HL-60 (cell line): ENCODE data around the gene ANKFY1.

Experiments
- DNase-seq, 2 experiments: peaks; one replicate each; pipeline ENCODE4 v3.0.0-alpha.2; 2010 to 2020; ENCODE audit warnings: low read depth in 1 of 2, low spot score in 1 of 2
- H3K27ac ChIP-seq: fragments of 250-450 bp; sonication (Bioruptor Pico); replicated peaks from 2 replicates; pipeline ENCODE4 v1.5.1; 2020; ENCODE audit warnings: mild to moderate bottlenecking, moderate library complexity
- H3K27me3 ChIP-seq: fragments of 250-450 bp; sonication (Bioruptor Pico); 2 replicates; pipeline ENCODE4 v1.5.1; 2021; ENCODE audit warnings: mild to moderate bottlenecking, moderate library complexity; ENCODE audit not compliant: insufficient read depth, poor library complexity, severe bottlenecking
- H3K4me3 ChIP-seq: replicated peaks from 2 replicates; pipeline ENCODE4 v1.5.1; 2011; ENCODE audit warnings: mild to moderate bottlenecking, control low read depth, low read length; ENCODE audit not compliant: insufficient read depth
- CTCF ChIP-seq: IDR thresholded peaks from one replicate; pipeline ENCODE4 v1.5.1; 2011; ENCODE audit warnings: low read length, control low read depth, inconsistent platforms; ENCODE audit not compliant: insufficient read depth
- GABPA ChIP-seq: IDR thresholded peaks from 2 replicates; pipeline ENCODE4 v1.6.1; 2012; ENCODE audit warnings: low read depth
- POLR2AphosphoS5 ChIP-seq: IDR thresholded peaks from 2 replicates; pipeline ENCODE4 v1.6.1; 2012; ENCODE audit warnings: low read depth
- REST ChIP-seq: IDR thresholded peaks from 2 replicates; pipeline ENCODE4 v1.6.1; 2012; ENCODE audit warnings: low read depth; ENCODE audit not compliant: insufficient replicate concordance
- SPI1 ChIP-seq: IDR thresholded peaks from 2 replicates; pipeline ENCODE4 v1.6.1; 2012; ENCODE audit warnings: low read depth, mild to moderate bottlenecking, borderline replicate concordance

Gene ANKFY1

GRCh38 chr17:4161192-4161966 lies 102.4 kb downstream of the ANKFY1 start:
- peak; percentile 65 to 76 for DNase-seq
- Histone ChIP-seq H3K27me3 (no peaks in the 10 kb centered on the region), H3K4me3 (no peak overlapping the region), H3K27ac (peak overlapping the region; percentile 80)
- TF ChIP-seq REST (no peak), POLR2AphosphoS5 (peak; percentile 60; the same call in 1 of the 2 replicates), CTCF (no peak), SPI1 (peak; percentile 36; the same call in 1 of the 2 replicates), GABPA (no peak)

- TF ChIP-seq GABPA (no peak), POLR2AphosphoS5 (no peak), REST (no peak), SPI1 (no peak)
- peak overlapping the region; percentile 80 for H3K27ac ChIP-seq
- no peaks in the 10 kb centered on the region for H3K27me3 ChIP-seq
- H3K4me3 ChIP-seq, result no peak overlapping the region
- no peak for DNase-seq
Measured at GRCh38 chr17:4160294-4160859, 103.4 kb downstream of the ANKFY1 start.

- TF ChIP-seq REST (no peak), POLR2AphosphoS5 (no peak), GABPA (no peak), CTCF (no peak), SPI1 (no peak)
- H3K4me3 ChIP-seq, result no peak overlapping the region
- DNase-seq, result no peak
- H3K27me3 ChIP-seq, result no peaks in the 10 kb centered on the region
- no peak overlapping the region for H3K27ac ChIP-seq
Measured at GRCh38 chr17:4159761-4160160, 104.0 kb downstream of the ANKFY1 start.
